ENCODE results near the gene ALDOC. TPM values are rescaled to one million over a fixed set of nuclear protein-coding genes. Genes with fewer than 3 reads are reported as not detected.
"Not testable (repeated sequence)": the region's sequence is repeated elsewhere in the genome, so short reads cannot be mapped to it uniquely, and the experiment has no call there.

ALDOC gene
- total and polyA plus RNA-seq, 7 experiments from 2014 or later: 24.5 to 159 (median 41.1) TPM

- Mint-ChIP-seq H3K9me3 (no peaks in the 10 kb centered on the region), H3K27me3 (no peaks in the 10 kb centered on the region), H3K27ac (peak overlapping the region in 1 of 9 donors; percentile 13), H3K4me3 (no peak overlapping the region), H3K36me3 (peaks cover 0 to 14% (median 4%) of the 10 kb centered on the region in 5 donors), H3K4me1 (peaks cover 6 to 19% (median 10%) of the 10 kb centered on the region in 7 donors)
- Histone ChIP-seq H3K27me3 (ENCODE audit: control insufficient read depth in 2 of 2, insufficient read depth in 2 of 2, low read length in 2 of 2) (no peaks in the 10 kb centered on the region), H3K36me3 (ENCODE audit: control insufficient read depth in 2 of 3, insufficient read depth in 3 of 3, low read length in 3 of 3) (peaks cover 1 to 18% (median 5%) of the 10 kb centered on the region in 3 experiments), H3K4me1 (ENCODE audit: control insufficient read depth in 2 of 2, insufficient read depth in 2 of 2, low read length in 2 of 2) (no peaks in the 10 kb centered on the region), H3K4me3 (ENCODE audit: low read length) (no peak overlapping the region), H3K27ac (ENCODE audit: low read depth, low read length) (no peak overlapping the region), H3K9me3 (ENCODE audit: control insufficient read depth in 2 of 3, low read length in 3 of 3) (no peaks in the 10 kb centered on the region)
- CTCF ChIA-PET: interaction anchor here (0.6 to 3.5 kb wide), 5 partner anchors 10 to 115 kb away, joined by 3 to 13 read pairs (median 3); no protein-coding TSS in a partner anchor
- ATAC-seq (no peak), DNase-seq (no peak)
- POLR2A ChIA-PET: interaction anchor here (0.7 to 2.0 kb wide), 5 partner anchors 11 to 63 kb away, joined by 3 to 8 read pairs (median 3); partner anchors contain the start of gene ALDOC
- intact Hi-C loops (cut with micrococcal nuclease): loop anchor here in 1 of 2 donors (5.0 kb wide), 1 partner anchor 33 kb away; the partner anchor contains the start of gene ALDOC
Measured at GRCh38 chr17:28610376-28610775, 33.7 kb upstream of the ALDOC start.

- H3K4me3 Mint-ChIP-seq; intact Hi-C loops (cut with micrococcal nuclease); H3K9me3 Mint-ChIP-seq; H3K36me3 Mint-ChIP-seq; H3K4me1 ChIP-seq (ENCODE audit: control insufficient read depth in 2 of 2, insufficient read depth in 2 of 2, low read length in 2 of 2); H3K27me3 ChIP-seq (ENCODE audit: control insufficient read depth in 2 of 2, insufficient read depth in 2 of 2, low read length in 2 of 2); H3K4me1 Mint-ChIP-seq; H3K27me3 Mint-ChIP-seq; H3K36me3 ChIP-seq (ENCODE audit: control insufficient read depth in 2 of 3, insufficient read depth in 3 of 3, low read length in 3 of 3); POLR2A ChIA-PET; CTCF ChIA-PET; H3K9me3 ChIP-seq (ENCODE audit: control insufficient read depth in 2 of 3, low read length in 3 of 3); H3K4me3 ChIP-seq (ENCODE audit: low read length); H3K27ac Mint-ChIP-seq; ATAC-seq; DNase-seq; H3K27ac ChIP-seq (ENCODE audit: low read depth, low read length): not testable (repeated sequence)
Measured at GRCh38 chr17:28604031-28604430, 27.3 kb upstream of the ALDOC start.

DNA sequence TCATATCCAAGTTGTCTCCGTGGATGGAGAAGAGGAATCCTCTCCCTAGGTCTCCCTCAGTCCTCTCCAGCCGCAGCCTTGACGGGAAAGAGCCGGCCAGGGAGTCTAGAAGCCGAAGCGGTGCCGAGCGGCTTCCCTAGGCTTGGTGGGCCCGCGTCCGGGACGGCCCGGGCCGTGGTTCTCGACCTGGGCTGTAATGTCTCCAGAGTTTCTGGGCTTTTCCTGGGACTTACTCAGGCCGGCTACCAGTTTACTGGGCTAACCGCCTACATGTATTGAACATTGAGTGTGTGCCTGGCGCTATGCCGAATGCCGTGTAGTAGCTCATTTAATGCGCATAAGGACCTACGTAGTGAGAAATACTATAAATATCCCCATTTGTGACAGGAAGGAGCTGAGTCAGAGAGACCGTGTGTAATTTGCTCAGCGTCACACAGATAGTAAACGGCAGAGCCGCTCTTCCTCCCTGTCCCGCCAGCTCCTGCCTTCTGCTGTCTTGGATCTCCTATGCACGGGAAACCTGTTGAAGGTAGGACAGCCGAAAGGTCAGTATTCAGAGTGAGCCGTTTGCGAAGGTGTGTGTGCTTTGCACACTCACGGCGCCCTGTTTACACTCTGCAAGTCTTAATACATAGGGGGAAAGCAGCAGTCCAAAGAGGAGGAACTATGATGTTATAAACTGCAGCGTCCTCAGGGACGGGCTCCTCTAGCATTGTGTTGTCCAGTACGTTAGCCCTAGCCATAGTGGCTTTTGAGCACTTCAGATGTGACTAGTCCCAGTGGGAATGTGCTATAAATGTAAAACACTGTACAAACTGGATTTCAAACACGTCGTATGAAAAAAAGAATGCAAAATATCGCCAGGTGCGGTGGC, 22.9 kb upstream of the ALDOC start:
- Histone ChIP-seq H3K4me1 (ENCODE audit: control insufficient read depth in 2 of 2, insufficient read depth in 2 of 2, low read length in 2 of 2) (peaks cover 8 to 10% of the 10 kb centered on the region in 2 donors), H3K9me3 (ENCODE audit: control insufficient read depth in 2 of 3, low read length in 3 of 3) (no peaks in the 10 kb centered on the region), H3K27me3 (ENCODE audit: control insufficient read depth in 2 of 2, insufficient read depth in 2 of 2, low read length in 2 of 2) (no peaks in the 10 kb centered on the region), H3K27ac (ENCODE audit: low read depth, low read length) (peak overlapping the region; percentile 97), H3K36me3 (ENCODE audit: control insufficient read depth in 2 of 3, insufficient read depth in 3 of 3, low read length in 3 of 3) (no peaks in the 10 kb centered on the region), H3K4me3 (ENCODE audit: low read length) (peak overlapping the region; percentile 93)
- peaks cover 18 to 25% (median 21%) of the 10 kb centered on the region in 7 donors for H3K4me1 Mint-ChIP-seq
- H3K27me3 Mint-ChIP-seq: no peaks in the 10 kb centered on the region
- H3K4me3 Mint-ChIP-seq: peak overlapping the region; percentile 88 to 99 (median 94)
- POLR2A ChIA-PET: interaction anchor here (0.6 to 11.4 kb wide), 18 partner anchors 9 to 353 kb away, joined by 3 to 172 read pairs (median 4); partner anchors contain the start of genes ALDOC, BLTP2, PIGS and POLDIP2
- CTCF ChIA-PET: interaction anchor here (0.9 to 1.2 kb wide), 3 partner anchors 11 to 28 kb away, joined by 3 to 8 read pairs (median 3); partner anchors contain the start of gene PIGS
- H3K9me3 Mint-ChIP-seq: no peaks in the 10 kb centered on the region
- DNase-seq (peak in 6 of 9 donors; percentile 51 to 75 (median 67)), ATAC-seq (peak; percentile 73)
- H3K27ac Mint-ChIP-seq: peak overlapping the region; percentile 96 to 99 (median 98)
- H3K36me3 Mint-ChIP-seq: peaks cover 0 to 6% (median 0%) of the 10 kb centered on the region in 5 donors
- intact Hi-C loops (cut with micrococcal nuclease): loop anchor here (1.0 to 5.0 kb wide), 15 partner anchors 14 to 353 kb away; partner anchors contain the start of genes PIGS (in 2 of the 2), SUPT6H (in 2 of the 2), UNC119 (in 2 of the 2) and ALDOC (in 1 of the 2)

DNA sequence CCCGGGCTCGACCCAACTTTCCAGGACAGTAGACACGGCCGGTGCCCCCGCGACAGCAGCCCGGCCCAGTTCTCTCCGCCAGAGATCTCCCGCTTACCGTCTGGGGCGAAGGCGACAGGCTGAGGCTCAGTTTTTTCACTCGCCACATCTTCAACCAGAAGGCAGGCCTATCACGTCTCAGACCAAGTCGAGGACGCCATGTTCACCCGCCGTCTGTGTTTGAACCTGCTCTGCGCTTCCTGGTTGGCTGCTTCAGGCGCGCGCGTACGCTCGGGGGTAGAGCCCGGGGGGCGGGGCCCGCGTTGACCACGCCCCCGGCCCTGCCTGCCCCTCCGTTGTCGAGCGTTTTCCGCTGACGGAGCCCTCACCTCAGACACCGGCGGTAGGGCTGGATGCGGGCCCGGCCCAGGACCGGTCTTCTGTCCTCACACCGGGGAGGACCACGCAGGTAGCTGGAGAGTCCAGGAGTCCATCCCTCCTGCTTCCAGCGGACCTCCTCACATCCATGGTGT, 22.2 kb upstream of the ALDOC start, which contains the start of gene SPAG5:
Gene SPAG5 (minus strand): TSS at position 227 of the 512 bp plus-strand sequence. CDS start 79 bp downstream, at position 148.
- H3K36me3 ChIP-seq (ENCODE audit: control insufficient read depth in 2 of 3, insufficient read depth in 3 of 3, low read length in 3 of 3): no peaks in the 10 kb centered on the region
- Mint-ChIP-seq H3K27me3 (no peaks in the 10 kb centered on the region), H3K9me3 (no peaks in the 10 kb centered on the region), H3K4me1 (peaks cover 18 to 25% (median 21%) of the 10 kb centered on the region in 7 donors), H3K27ac (peak within 1 kb of the TSS; percentile 96 to 99 (median 98)), H3K36me3 (peaks cover 0 to 6% (median 0%) of the 10 kb centered on the region in 5 donors), H3K4me3 (peak within 1 kb of the TSS; percentile 88 to 99 (median 94))
- intact Hi-C loops (cut with micrococcal nuclease): loop anchor here (1.0 to 5.0 kb wide), 15 partner anchors 14 to 354 kb away; partner anchors contain the start of genes PIGS (in 2 of the 2), SUPT6H (in 2 of the 2), UNC119 (in 2 of the 2) and ALDOC (in 1 of the 2)
- H3K27me3 ChIP-seq (ENCODE audit: control insufficient read depth in 2 of 2, insufficient read depth in 2 of 2, low read length in 2 of 2): no peaks in the 10 kb centered on the region
- H3K4me3 ChIP-seq (ENCODE audit: low read length): peak within 1 kb of the TSS; percentile 93
- CTCF ChIA-PET: interaction anchor here (0.6 to 1.2 kb wide), 2 partner anchors 27 to 268 kb away, joined by 3 to 8 read pairs; partner anchors contain the start of gene PIGS
- peak within 1 kb of the TSS; percentile 97 for H3K27ac ChIP-seq (ENCODE audit: low read depth, low read length)
- no peaks in the 10 kb centered on the region for H3K9me3 ChIP-seq (ENCODE audit: control insufficient read depth in 2 of 3, low read length in 3 of 3)
- ATAC-seq (peak; percentile 98), DNase-seq (peak; percentile 93 to 97 (median 96))
- peaks cover 8 to 10% of the 10 kb centered on the region in 2 donors for H3K4me1 ChIP-seq (ENCODE audit: control insufficient read depth in 2 of 2, insufficient read depth in 2 of 2, low read length in 2 of 2)
- POLR2A ChIA-PET: interaction anchor here (0.9 to 11.4 kb wide), 16 partner anchors 10 to 353 kb away, joined by 3 to 172 read pairs (median 5); partner anchors contain the start of genes ALDOC, BLTP2, NEK8 and PIGS

DNA sequence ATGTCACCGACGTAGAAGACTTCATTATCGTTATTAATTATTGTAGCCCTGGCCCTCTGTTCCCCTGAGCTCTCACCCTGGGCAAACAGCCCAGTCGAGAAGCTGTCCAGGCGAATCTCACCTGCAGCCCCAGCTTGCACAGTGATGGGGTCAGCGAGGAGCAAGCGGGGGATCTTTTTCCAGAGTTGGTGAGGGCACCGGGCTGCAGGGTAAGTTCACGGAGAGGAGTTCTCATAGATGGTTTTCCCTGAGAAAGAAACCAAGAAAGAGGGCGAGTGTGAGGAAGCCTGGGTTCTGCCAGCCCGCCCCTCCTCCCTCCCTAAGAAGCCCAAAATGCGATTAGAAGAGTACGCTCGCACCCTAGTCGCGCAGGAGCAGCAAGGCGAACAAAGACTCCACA, 21.7 kb upstream of the ALDOC start:
- no peaks in the 10 kb centered on the region for H3K36me3 ChIP-seq (ENCODE audit: control insufficient read depth in 2 of 3, insufficient read depth in 3 of 3, low read length in 3 of 3)
- Mint-ChIP-seq H3K9me3 (no peaks in the 10 kb centered on the region), H3K4me1 (peaks cover 19 to 25% (median 21%) of the 10 kb centered on the region in 7 donors), H3K27me3 (no peaks in the 10 kb centered on the region), H3K27ac (peak overlapping the region; percentile 96 to 99 (median 98)), H3K4me3 (peak overlapping the region; percentile 88 to 99 (median 94)), H3K36me3 (peaks cover 0 to 4% (median 0%) of the 10 kb centered on the region in 5 donors)
- H3K27me3 ChIP-seq (ENCODE audit: control insufficient read depth in 2 of 2, insufficient read depth in 2 of 2, low read length in 2 of 2): no peaks in the 10 kb centered on the region
- H3K4me3 ChIP-seq (ENCODE audit: low read length): peak overlapping the region; percentile 93
- H3K9me3 ChIP-seq (ENCODE audit: control insufficient read depth in 2 of 3, low read length in 3 of 3): no peaks in the 10 kb centered on the region
- DNase-seq: no peak
- ChIA-PET CTCF (interaction anchor here (0.6 to 1.8 kb wide), 2 partner anchors 14 to 268 kb away, joined by 3 to 4 read pairs; no protein-coding TSS in a partner anchor), POLR2A (interaction anchor here (1.1 to 11.4 kb wide), 10 partner anchors 10 to 354 kb away, joined by 3 to 172 read pairs (median 6); partner anchors contain the start of genes ALDOC, BLTP2, NEK8 and PIGS)
- peak overlapping the region; percentile 97 for H3K27ac ChIP-seq (ENCODE audit: low read depth, low read length)
- no peak for ATAC-seq
- intact Hi-C loops (cut with micrococcal nuclease): loop anchor here (2.0 to 5.0 kb wide), 6 partner anchors 50 to 354 kb away; partner anchors contain the start of genes SUPT6H (in 2 of the 2), PROCA1 (in 1 of the 2), RPL23A (in 1 of the 2) and SDF2 (in 1 of the 2)
- H3K4me1 ChIP-seq (ENCODE audit: control insufficient read depth in 2 of 2, insufficient read depth in 2 of 2, low read length in 2 of 2): peaks cover 8 to 10% of the 10 kb centered on the region in 2 donors
